GM12878 (cell line): ENCODE data around the gene ZFP62. TPM values are rescaled to one million over a fixed set of nuclear protein-coding genes. Genes with fewer than 3 reads are reported as not detected.

Experiments
- ATAC-seq: fragments of 200-7000 bp; cut with Tn5 transposase; 3 replicates; pipeline ENCODE4 v1.9.1; 2020; ENCODE audit warnings: mild to moderate bottlenecking, moderate library complexity
- BruUV-seq: library from RNA; stranded (reverse); fragments of 400-500 nt; replicated peaks from 2 replicates; lab custom pipeline; 2021; lab: Mats Ljungman, UMichigan
- CTCF ChIA-PET: fragments of 300-600 bp; sonication (Branson Sonifier 250); formaldehyde crosslinking; extraction: SDS; loops from one replicate; lab custom pipeline; 2021; ENCODE audit warnings: inconsistent platforms; lab: Yijun Ruan, JAX
- POLR2A ChIA-PET: fragments of 350-600 bp; formaldehyde crosslinking; extraction: SDS; loops from one replicate; lab custom pipeline; 2021; ENCODE audit warnings: inconsistent platforms; lab: Charles Lee
- RAD21 ChIA-PET: fragments of 300-600 bp; sonication (Branson Sonifier 250); formaldehyde crosslinking; loops from one replicate; lab custom pipeline; 2023; ENCODE audit warnings: antibody characterized with exemption; ENCODE audit not compliant: unreplicated experiment; lab: Charles Lee
- SMC1A ChIA-PET: fragments of 300-600 bp; sonication (Branson Sonifier 250); formaldehyde crosslinking; loops from one replicate; lab custom pipeline; 2023; ENCODE audit not compliant: unreplicated experiment, uncharacterized antibody; lab: Charles Lee
- DNase-seq: peaks from one replicate; pipeline ENCODE4 v3.0.0-alpha.2; 2011; ENCODE audit warnings: low read depth, low spot score
- FAIRE-seq: peaks from 3 replicates; lab custom pipeline; 2011; peaks lifted over from hg19 to GRCh38; lab: Jason Lieb, UNC
- H2AFZ ChIP-seq: 2 replicates; pipeline ENCODE4 v1.6.0; 2011; ENCODE audit warnings: low read depth, low read length, control low read depth; ENCODE audit not compliant: control insufficient read depth
- H3K27ac ChIP-seq: 2 replicates; pipeline ENCODE4 v1.5.1; 2011; ENCODE audit warnings: control low read depth; ENCODE audit not compliant: control insufficient read depth, insufficient read depth
- H3K27me3 ChIP-seq, 2 experiments: replicated peaks in 1 of 2; 2 replicates each; pipeline versions ENCODE4 v1.6.0 to v1.6.1; 2011; ENCODE audit warnings: low read length in 1 of 2; ENCODE audit not compliant: control insufficient read depth in 2 of 2, insufficient read depth in 2 of 2
- H3K36me3 ChIP-seq, 2 experiments: 2 replicates each; pipeline ENCODE4 v1.5.1; 2011; ENCODE audit warnings: low read length in 1 of 2; ENCODE audit not compliant: control insufficient read depth in 2 of 2, insufficient read depth in 2 of 2
- H3K4me1 ChIP-seq: 2 replicates; pipeline ENCODE4 v1.6.1; 2011; ENCODE audit warnings: mild to moderate bottlenecking, low read length, moderate library complexity, mixed read lengths; ENCODE audit not compliant: control insufficient read depth, insufficient read depth
- H3K4me2 ChIP-seq: 2 replicates; pipeline ENCODE4 v1.6.0; 2011; ENCODE audit warnings: control low read depth; ENCODE audit not compliant: control insufficient read depth, insufficient read depth
- H3K4me3 ChIP-seq: fragments of 200-600 bp; sonication (generic); 2 replicates; pipeline ENCODE4 v1.5.1; 2016
- H3K79me2 ChIP-seq: 2 replicates; pipeline ENCODE4 v1.6.0; 2011; ENCODE audit warnings: low read length; ENCODE audit not compliant: control insufficient read depth, insufficient read depth
- H3K9ac ChIP-seq: 2 replicates; pipeline ENCODE4 v1.8.0; 2011; ENCODE audit warnings: low read length, control low read depth, mixed read lengths; ENCODE audit not compliant: control insufficient read depth, insufficient read depth
- H3K9me3 ChIP-seq: replicated peaks from 3 replicates; pipeline ENCODE4 v1.5.1; 2011; ENCODE audit warnings: mild to moderate bottlenecking, low read length; ENCODE audit not compliant: control insufficient read depth, insufficient read depth
- H4K20me1 ChIP-seq: 2 replicates; pipeline ENCODE4 v1.6.0; 2011; ENCODE audit not compliant: control insufficient read depth, insufficient read depth
- ATF7 ChIP-seq: fragments of 450-650 bp; IDR thresholded peaks from 2 replicates; pipeline ENCODE4 v1.6.1; 2016; ENCODE audit warnings: low read depth, mild to moderate bottlenecking
- EZH2 ChIP-seq: IDR thresholded peaks from 2 replicates; pipeline ENCODE4 v1.6.1; 2012; ENCODE audit warnings: low read depth, mild to moderate bottlenecking, control low read depth, inconsistent platforms, low read length, borderline replicate concordance; ENCODE audit not compliant: control insufficient read depth
- KLF5 ChIP-seq: fragments of 450-650 bp; IDR thresholded peaks from 2 replicates; pipeline ENCODE4 v1.6.1; 2014; ENCODE audit warnings: mild to moderate bottlenecking; ENCODE audit not compliant: partially characterized antibody
- NFYB ChIP-seq: IDR thresholded peaks from 2 replicates; pipeline ENCODE4 v1.6.1; 2011; ENCODE audit warnings: low read depth, mild to moderate bottlenecking, low read length, improper control_type of control experiment, moderate library complexity; ENCODE audit not compliant: insufficient read depth
- NKRF ChIP-seq: fragments of 450-650 bp; conservative IDR thresholded peaks from 2 replicates; pipeline ENCODE4 v1.6.1; 2017; ENCODE audit warnings: mild to moderate bottlenecking, moderate library complexity
- RAD21 ChIP-seq: IDR thresholded peaks from 2 replicates; pipeline ENCODE4 v1.6.1; 2011; ENCODE audit warnings: mild to moderate bottlenecking, low read depth, low read length, moderate library complexity; ENCODE audit not compliant: insufficient read depth
- SMC3 ChIP-seq: IDR thresholded peaks from 2 replicates; pipeline ENCODE4 v1.6.1; 2011; ENCODE audit warnings: low read length, improper control_type of control experiment, borderline replicate concordance
- SUPT20H ChIP-seq: IDR thresholded peaks from 2 replicates; pipeline ENCODE4 v1.6.1; 2011; ENCODE audit warnings: low read depth, mild to moderate bottlenecking, low read length, moderate library complexity, borderline replicate concordance; ENCODE audit not compliant: control insufficient read depth
- USF1 ChIP-seq: IDR thresholded peaks from 2 replicates; pipeline ENCODE4 v1.6.1; 2011; ENCODE audit warnings: borderline replicate concordance, low read depth, mild to moderate bottlenecking, moderate library complexity, mixed read lengths, low read length; ENCODE audit not compliant: insufficient read depth; ENCODE audit errors: extremely low read length
- WGBS: methylation state at CpG from one replicate; pipeline ENCODE4 v1.1.6; 2016; ENCODE audit warnings: low lambda C conversion rate; ENCODE audit not compliant: insufficient replicate concordance, insufficient coverage; ENCODE audit errors: missing lambda C conversion rate; 5-methylcytosine and 5-hydroxymethylcytosine counted together
- in situ Hi-C: fragments of 300-500 bp; cut with MboI; formaldehyde crosslinking; loops from 9 replicates; pipeline ENCODE4 v1.14.3; 2018; ENCODE audit warnings: mixed read lengths
- intact Hi-C: fragments of 100-400 bp; cut with micrococcal nuclease; formaldehyde crosslinking; loops from one replicate; pipeline ENCODE4 v1.14.2; 2022; ENCODE audit not compliant: unreplicated experiment
- polyA plus RNA-seq, 11 experiments: library from polyadenylated mRNA; depleted of rRNA in 4 of 11; unstranded in 6 of 11; stranded (reverse) in 5 of 11; fragments of >200 nt; fragmentation: Nextera tagmentation in 4 of 11; fragmentation: Illumina TruSeq in 1 of 11; extraction: Ambion mirVana in 4 of 11; extraction: Trizol in 1 of 11; gene quantifications; 1 replicate in 1 of 11; 2 replicates in 10 of 11; pipeline versions ENCODE4 v1.2.1 to v1.2.3, GENCODE V29; 2011 to 2016; ENCODE audit warnings: inconsistent platforms in 2 of 11, missing spikeins in 2 of 11, low read depth in 1 of 11
- total RNA-seq, 4 experiments: library from RNA; depleted of rRNA in 3 of 4; stranded (reverse); fragments of >200 nt in 3 of 4; fragmentation: Illumina TruSeq in 1 of 4; extraction: Trizol in 1 of 4; gene quantifications; 2 replicates each; pipeline versions ENCODE4 v1.2.1 to v1.2.3, GENCODE V29; 2013 to 2021
- TF ChIP-seq, protein P1 (sequence below), 3 experiments: IDR thresholded peaks in 2 of 3; conservative IDR thresholded peaks in 1 of 3; 2 replicates each; pipeline ENCODE4 v1.5.1; 2011; ENCODE audit warnings: low read depth in 3 of 3, low read length in 3 of 3, mild to moderate bottlenecking in 3 of 3, control low read depth in 2 of 3, moderate library complexity in 2 of 3, inconsistent platforms in 1 of 3, mixed read lengths in 1 of 3; ENCODE audit not compliant: control insufficient read depth in 2 of 3, insufficient read depth in 1 of 3; ENCODE audit errors: extremely low read depth in 1 of 3
- TF ChIP-seq, protein P2 (sequence below): fragments of 450-650 bp; IDR thresholded peaks from 2 replicates; pipeline ENCODE4 v1.6.1; 2016; ENCODE audit warnings: mild to moderate bottlenecking

The ZFP62 gene
- total and polyA plus RNA-seq, 10 of the 15 experiments (the other 5 are each of a cell fraction or from before 2014, with no cell fraction given) = 9.2 to 39.7 (median 21.1) TPM

- SMC1A ChIA-PET = interaction anchor here (0.6 to 4.3 kb wide), 15 partner anchors 10 to 337 kb away, joined by 3 to 28 read pairs (median 6); partner anchors contain the start of genes MGAT1 and ZFP62
- Histone ChIP-seq H3K4me2 (peak overlapping the region; percentile 65), H3K9me3 (no peaks in the 10 kb centered on the region; the same call in 1 of the 3 replicates), H3K79me2 (peaks cover 45% of the 10 kb centered on the region), H3K36me3 (peaks cover 1 to 10% of the 10 kb centered on the region in 2 experiments; a peak in 2 of 4 replicates), H3K4me3 (peak overlapping the region; percentile 89), H3K27me3 (no peaks in the 10 kb centered on the region), H3K9ac (peak overlapping the region; percentile 99), H3K4me1 (peaks cover 12% of the 10 kb centered on the region; the same call in 1 of the 2 replicates), H3K27ac (peak overlapping the region; percentile 96), H2AFZ (peak overlapping the region; percentile 45), H4K20me1 (no peaks in the 10 kb centered on the region; the same call in 1 of the 2 replicates)
- TSS peak; percentile 80 for BruUV-seq
- RAD21 ChIA-PET = interaction anchor here (0.5 to 5.6 kb wide), 11 partner anchors 10 to 360 kb away, joined by 3 to 70 read pairs (median 5); partner anchors contain the start of genes MGAT1 and ZFP62
- 2% methylated on average over 54 of the region's 80 CpGs for WGBS
- in situ Hi-C loops = no loop called here
- POLR2A ChIA-PET = interaction anchor here (0.8 to 5.6 kb wide), 12 partner anchors 10 to 45 kb away, joined by 3 to 41 read pairs (median 15); partner anchors contain the start of genes MGAT1 and ZFP62
- FAIRE-seq = no peak
- DNase-seq = no peak
- ATAC-seq = peak; percentile 90
- intact Hi-C loops = loop anchor here (1.0 to 2.0 kb wide), 2 partner anchors 21 to 29 kb away; no protein-coding TSS in a partner anchor
- CTCF ChIA-PET = interaction anchor here (0.6 to 4.2 kb wide), 12 partner anchors 10 to 685 kb away, joined by 3 to 16 read pairs (median 5); no protein-coding TSS in a partner anchor
- TF ChIP-seq KLF5 (peak; percentile 30), ATF7 (no peak), SMC3 (no peak), SUPT20H (no peak), NFYB (no peak), RAD21 (no peak), EZH2 (no peak), USF1 (no peak), NKRF (peak; percentile 76)
- TF ChIP-seq, protein P1, sequence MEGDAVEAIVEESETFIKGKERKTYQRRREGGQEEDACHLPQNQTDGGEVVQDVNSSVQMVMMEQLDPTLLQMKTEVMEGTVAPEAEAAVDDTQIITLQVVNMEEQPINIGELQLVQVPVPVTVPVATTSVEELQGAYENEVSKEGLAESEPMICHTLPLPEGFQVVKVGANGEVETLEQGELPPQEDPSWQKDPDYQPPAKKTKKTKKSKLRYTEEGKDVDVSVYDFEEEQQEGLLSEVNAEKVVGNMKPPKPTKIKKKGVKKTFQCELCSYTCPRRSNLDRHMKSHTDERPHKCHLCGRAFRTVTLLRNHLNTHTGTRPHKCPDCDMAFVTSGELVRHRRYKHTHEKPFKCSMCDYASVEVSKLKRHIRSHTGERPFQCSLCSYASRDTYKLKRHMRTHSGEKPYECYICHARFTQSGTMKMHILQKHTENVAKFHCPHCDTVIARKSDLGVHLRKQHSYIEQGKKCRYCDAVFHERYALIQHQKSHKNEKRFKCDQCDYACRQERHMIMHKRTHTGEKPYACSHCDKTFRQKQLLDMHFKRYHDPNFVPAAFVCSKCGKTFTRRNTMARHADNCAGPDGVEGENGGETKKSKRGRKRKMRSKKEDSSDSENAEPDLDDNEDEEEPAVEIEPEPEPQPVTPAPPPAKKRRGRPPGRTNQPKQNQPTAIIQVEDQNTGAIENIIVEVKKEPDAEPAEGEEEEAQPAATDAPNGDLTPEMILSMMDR (IDR thresholded peaks at IDR 0.05 in 2 of 3, conservative IDR thresholded peaks at IDR 0.05 in 1 of 3; ENCODE audit: control insufficient read depth in 2 of 3, extremely low read depth in 1 of 3, insufficient read depth in 1 of 3, low read depth in 3 of 3, low read length in 3 of 3) = 0 out of 6 replicates have a peak, but pooled peaks of 1 of the 3 experiments have one; percentile 5
- TF ChIP-seq, protein P2, sequence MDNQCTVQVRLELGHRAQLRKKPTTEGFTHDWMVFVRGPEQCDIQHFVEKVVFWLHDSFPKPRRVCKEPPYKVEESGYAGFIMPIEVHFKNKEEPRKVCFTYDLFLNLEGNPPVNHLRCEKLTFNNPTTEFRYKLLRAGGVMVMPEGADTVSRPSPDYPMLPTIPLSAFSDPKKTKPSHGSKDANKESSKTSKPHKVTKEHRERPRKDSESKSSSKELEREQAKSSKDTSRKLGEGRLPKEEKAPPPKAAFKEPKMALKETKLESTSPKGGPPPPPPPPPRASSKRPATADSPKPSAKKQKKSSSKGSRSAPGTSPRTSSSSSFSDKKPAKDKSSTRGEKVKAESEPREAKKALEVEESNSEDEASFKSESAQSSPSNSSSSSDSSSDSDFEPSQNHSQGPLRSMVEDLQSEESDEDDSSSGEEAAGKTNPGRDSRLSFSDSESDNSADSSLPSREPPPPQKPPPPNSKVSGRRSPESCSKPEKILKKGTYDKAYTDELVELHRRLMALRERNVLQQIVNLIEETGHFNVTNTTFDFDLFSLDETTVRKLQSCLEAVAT = peak; percentile 35; the same call in 1 of the 2 replicates
Observed at GRCh38 chr5:180831139-180832093, 29.7 kb downstream of the ZFP62 start.
